T-helper 2 cell (primary cell): ENCODE results near the gene FOXP3.
A peak's percentile ranks its signal among the peaks of the same experiment; 100 is the strongest.

ENCODE experiments used
- DNase-seq, 5 experiments: peaks; one replicate each; pipeline versions ENCODE4 v3.0.0 to v3.0.0-alpha.2; 2012 to 2022

Gene FOXP3

GRCh38 chrX:49273181-49273727, 8.7 kb upstream of the FOXP3 start:
- DNase-seq, result peak in 3 of 5 experiments; percentile 21 to 97 (median 73)

- peak in 1 of 5 experiments; percentile 74 for DNase-seq
Observed at GRCh38 chrX:49272421-49272820, 7.9 kb upstream of the FOXP3 start.

DNA sequence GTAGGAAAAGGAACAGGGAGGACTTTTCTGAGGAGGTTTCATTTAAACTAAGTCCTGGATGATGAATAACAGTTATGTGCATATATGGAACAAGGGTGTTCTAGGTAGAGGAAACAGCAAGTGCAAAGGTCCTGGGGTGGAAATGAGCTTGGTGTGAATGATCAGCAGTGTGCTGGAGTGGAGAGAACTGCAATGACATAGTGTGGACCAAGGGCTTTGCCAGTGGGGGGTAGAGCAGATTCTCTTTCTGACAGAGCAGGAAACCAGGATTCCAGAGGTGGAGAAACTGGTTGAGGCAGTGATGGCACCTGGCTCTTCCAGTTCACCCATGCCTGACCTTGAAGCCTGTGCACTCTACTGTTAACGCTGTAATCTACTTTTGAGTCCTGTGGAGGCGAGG, 6.8 kb upstream of the FOXP3 start:
- peak in 1 of 5 experiments; percentile 33 for DNase-seq

DNA sequence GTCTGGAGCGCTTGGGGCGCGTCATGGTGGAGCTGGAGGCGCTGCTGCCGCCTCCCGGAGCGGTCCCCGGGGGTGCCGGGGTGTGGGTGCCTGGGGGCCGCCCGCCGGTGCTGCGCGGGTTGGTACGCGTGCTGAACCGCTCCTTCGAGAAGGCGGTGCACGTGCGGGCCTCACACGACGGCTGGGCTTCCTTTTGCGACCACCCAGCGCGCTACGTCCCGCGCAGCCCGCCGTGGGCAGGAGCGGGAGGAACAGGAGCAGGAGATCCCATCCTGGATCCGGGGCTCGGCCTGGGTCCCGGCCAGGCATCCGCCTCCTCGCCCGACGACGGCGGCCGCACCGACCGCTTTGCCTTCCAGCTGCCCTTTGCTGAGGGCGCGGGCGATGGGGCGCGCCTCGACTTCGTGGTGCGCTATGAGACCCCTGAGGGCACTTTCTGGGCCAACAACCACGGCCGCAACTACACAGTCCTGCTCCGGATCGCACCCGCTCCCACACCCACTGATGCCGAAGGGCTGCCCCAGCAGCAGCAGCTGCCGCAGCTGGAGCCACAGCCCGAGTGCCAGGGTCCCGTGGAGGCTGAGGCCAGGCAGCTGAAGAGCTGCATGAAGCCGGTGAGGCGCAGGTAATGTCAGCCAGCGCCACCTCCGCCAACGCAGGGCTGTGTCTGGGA, 5.9 kb upstream of the FOXP3 start:
- no peak for DNase-seq

- peak in 1 of 5 experiments; percentile 3 for DNase-seq
Observed at GRCh38 chrX:49269767-49270248, 5.3 kb upstream of the FOXP3 start, which contains the start of gene PPP1R3F. PPP1R3F (plus strand) TSS chrX:49269793; CDS start chrX:49269870, 77 bp downstream.

GRCh38 chrX:49269010-49269766, 4.7 kb upstream of the FOXP3 start:
- DNase-seq, result peak; percentile 76 to 99 (median 94)

DNA sequence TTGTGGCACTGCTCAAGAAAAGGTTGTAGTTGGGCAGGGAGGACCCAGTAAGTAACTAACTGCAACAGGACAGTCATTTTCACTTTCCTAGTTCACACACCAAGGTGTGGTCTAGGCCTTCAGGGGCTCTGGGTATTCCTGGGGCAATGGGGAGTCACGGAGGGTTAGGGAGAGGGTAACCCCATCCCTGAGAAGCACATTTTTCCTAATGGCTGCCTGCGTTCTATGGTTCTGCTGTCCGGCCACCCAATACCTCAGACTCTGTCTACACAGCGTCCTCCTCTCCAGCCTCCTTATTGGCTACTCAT, 4.1 kb upstream of the FOXP3 start:
- DNase-seq, result no peak

- no peak for DNase-seq
Observed at GRCh38 chrX:49266523-49267445, 2.3 kb upstream of the FOXP3 start.

DNA sequence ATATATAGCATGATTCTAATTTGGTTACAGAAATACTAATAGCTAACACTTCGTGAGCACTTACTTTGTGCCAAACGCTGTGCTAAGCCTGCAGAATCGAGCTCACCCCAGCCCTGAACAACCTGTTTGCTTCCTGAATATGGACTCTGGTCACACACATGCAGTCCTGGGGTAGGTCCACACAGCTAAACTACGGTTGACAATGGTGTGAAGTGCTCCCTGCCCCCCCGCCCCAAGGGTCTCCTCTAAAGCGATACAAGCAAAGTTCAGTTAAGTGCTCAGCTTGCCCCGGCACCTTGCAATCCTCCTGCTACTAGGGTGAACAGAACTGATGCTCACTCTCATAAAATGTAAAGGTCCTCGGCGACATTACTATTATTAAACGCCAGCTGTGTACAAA, 879 bp downstream of the FOXP3 start:
- no peak for DNase-seq

GRCh38 chrX:49262603-49263002, 1.9 kb downstream of the FOXP3 start:
- no peak for DNase-seq

DNA sequence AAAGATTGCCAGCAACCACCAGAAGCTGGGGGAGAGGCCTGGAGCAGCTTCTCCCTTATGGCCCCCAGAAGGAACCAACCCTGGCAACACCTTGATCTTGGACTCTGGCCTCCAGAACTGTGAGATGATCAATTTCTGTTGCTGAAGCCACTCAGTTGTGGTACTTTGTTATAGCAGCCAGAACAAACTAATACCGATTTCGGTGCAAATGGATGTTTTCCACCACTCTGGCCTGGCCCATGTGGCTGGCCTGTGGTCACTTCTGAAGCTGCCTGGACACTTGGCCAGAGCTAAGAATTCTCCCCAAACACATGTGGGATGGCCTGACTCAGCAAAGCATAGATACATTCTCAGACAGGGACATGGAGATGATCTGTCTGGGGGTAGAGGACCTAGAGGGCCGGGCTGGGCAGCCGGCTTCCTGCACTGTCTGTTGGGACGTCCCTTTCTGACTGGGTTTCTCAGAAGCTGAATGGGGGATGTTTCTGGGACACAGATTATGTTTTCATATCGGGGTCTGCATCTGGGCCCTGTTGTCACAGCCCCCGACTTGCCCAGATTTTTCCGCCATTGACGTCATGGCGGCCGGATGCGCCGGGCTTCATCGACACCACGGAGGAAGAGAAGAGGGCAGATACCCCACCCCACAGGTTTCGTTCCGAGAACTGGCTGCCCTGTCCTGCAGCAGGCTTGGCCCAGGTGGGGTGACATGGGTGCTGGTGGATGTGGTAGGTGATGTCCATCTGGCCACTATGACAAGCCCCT, 4.1 kb downstream of the FOXP3 start:
- DNase-seq, result no peak

DNA sequence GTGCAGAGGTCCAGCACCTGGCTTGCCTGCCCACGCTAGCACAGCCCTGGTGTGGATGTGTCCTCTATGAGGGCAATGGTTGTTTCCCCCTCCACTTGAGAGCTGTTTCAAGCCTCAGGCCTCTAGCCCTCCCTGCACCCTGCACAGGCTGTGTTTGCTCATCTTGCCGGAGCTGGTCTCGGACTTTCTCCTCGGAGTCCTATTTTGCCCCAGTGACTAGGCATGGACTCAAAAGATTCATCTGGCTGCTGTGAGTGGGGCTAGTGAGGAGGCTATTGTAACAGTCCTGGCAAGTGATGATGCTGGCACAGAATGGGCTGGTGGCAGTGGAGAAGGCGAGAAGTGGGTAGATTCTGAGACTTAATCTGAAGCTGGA, 5.8 kb downstream of the FOXP3 start:
- DNase-seq, result no peak

GRCh38 chrX:49257846-49258748, 6.4 kb downstream of the FOXP3 start:
- DNase-seq, result peak in 1 of 5 experiments; percentile 46

DNA sequence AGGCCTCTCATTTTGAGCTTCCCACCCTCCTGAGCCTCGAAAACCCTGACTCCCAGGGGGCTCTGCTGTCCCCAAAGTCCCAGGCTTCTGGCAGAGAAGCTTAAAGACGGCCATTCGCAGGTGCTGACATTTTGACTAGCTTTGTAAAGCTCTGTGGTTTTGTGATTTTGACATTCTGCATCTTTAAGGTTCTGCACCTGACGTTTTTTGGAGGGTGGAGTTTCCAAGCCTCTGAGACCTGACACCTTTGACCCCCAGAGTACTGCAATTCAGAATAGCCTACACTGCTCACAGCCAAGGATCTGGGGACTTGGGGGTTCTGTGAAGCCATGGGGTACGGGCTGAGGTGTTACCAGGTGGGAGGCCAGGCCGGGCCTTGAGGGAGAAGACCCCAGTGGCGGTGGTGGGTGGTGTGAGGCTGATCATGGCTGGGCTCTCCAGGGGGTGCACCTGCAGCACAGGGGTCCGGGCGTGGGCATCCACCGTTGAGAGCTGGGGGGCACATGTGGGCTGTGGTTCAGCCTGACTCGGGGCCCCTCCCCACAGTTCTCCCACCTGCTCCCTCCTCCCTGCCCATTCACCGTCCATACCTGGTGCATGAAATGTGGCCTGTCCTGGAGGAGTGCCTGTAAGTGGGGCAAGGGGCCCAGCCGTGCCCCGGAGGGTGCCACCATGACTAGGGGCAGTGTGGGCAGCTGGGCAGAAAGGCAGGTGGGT, 7.3 kb downstream of the FOXP3 start:
- no peak for DNase-seq

DNA sequence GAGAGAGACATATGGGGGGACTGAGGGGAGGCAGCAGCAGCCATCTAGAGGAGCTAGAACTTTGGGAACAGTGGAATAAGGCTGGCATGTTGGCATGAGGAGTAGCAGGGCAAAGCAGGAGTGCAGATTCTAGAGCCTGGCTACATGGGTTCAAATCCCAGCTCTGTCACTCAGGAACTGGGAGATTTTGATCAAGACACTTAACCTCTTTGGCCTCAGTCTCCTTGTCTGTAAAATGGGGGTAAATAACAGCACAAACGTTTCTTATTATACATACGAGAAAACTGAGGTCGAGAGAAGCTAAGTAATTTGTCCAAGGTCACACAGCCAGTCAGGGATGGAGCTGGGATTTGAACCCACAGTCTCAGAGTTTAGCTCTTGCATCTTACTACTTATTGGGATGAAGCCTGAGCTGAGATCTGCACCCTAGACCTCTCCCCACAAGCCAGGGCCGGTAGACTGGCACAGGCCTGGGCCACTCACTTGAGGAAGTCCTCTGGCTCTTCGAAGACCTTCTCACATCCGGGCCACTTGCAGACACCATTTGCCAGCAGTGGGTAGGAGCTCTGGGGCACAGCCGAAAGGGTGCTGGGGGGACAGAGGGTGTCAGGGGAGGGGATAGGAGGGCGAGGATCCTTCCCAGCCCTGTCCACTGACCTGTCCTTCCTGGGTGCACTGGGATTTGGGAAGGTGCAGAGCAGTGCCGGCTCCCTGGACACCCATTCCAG, 8.1 kb downstream of the FOXP3 start:
- DNase-seq, result no peak

DNA sequence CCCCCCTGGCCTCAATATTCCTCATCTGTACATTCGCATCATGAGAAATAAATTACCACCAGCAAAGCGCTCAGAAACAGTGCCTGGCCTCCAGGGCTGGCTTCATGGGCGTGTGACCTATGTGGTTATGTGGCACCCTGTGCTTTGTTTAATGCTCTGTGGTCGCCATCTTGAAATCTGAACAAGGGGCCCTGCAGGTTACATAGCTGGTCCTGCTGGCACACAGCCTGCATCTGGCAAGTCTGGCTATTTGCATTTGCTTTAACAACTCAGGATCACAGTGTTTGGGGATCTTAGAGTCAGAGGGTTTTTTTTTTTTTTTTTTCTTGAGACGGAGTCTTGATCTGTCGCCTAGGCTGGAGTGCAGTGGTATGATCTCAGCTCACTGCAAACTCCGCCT, 9.9 kb downstream of the FOXP3 start:
- no peak for DNase-seq

GRCh38 chrX:49251325-49251724, 13.2 kb downstream of the FOXP3 start:
- DNase-seq, result no peak

- DNase-seq, result no peak
Observed at GRCh38 chrX:49250578-49250977, 13.9 kb downstream of the FOXP3 start.

- no peak for DNase-seq
Observed at GRCh38 chrX:49250066-49250465, 14.4 kb downstream of the FOXP3 start.

- no peak for DNase-seq
Observed at GRCh38 chrX:49249616-49250015, 14.9 kb downstream of the FOXP3 start.
